ENCODE data around the gene PTGER2. TPM values are rescaled to one million over a fixed set of nuclear protein-coding genes. Genes with fewer than 3 reads are reported as not detected.

The PTGER2 gene
- total RNA-seq, 2 donors from 2014 or later: not detected

- no peak for DNase-seq
- Mint-ChIP-seq H3K27ac (no peak overlapping the region), H3K4me1 (peaks cover 4% of the 10 kb centered on the region), H3K36me3 (ENCODE audit: low read depth) (peaks cover 5% of the 10 kb centered on the region), H3K4me3 (no peak overlapping the region), H3K9me3 (peaks cover 43% of the 10 kb centered on the region), H3K27me3 (ENCODE audit: insufficient read depth) (peaks cover 42% of the 10 kb centered on the region)
- Histone ChIP-seq H3K27ac (ENCODE audit: low read depth, low read length) (no peak overlapping the region), H3K4me1 (ENCODE audit: control insufficient read depth, insufficient read depth, low read length) (no peaks in the 10 kb centered on the region), H3K27me3 (ENCODE audit: control insufficient read depth, insufficient read depth, low read length, poor library complexity, severe bottlenecking) (peaks cover 35% of the 10 kb centered on the region), H3K9ac (ENCODE audit: extremely low read depth, low read length, poor library complexity, severe bottlenecking) (no peak overlapping the region), H3K36me3 (ENCODE audit: control insufficient read depth, insufficient read depth, low read length) (no peaks in the 10 kb centered on the region), H3K9me3 (ENCODE audit: control insufficient read depth, low read length) (peaks cover 17% of the 10 kb centered on the region), H3K4me3 (ENCODE audit: low read length) (no peak overlapping the region)
- WGBS, 2 experiments (ENCODE audit: insufficient coverage in 1 of 2, insufficient read length in 1 of 2): 100% methylated on average over 1 to 3 of the region's 3 CpGs
- TF ChIP-seq CTCF (conservative IDR thresholded peaks at IDR 0.05): no peak
Observed at GRCh38 chr14:52319919-52320318, 5.8 kb downstream of the PTGER2 start.

- H3K4me3 ChIP-seq (ENCODE audit: low read length): no peak overlapping the region
- H3K4me3 Mint-ChIP-seq: no peak overlapping the region
- peaks cover 3% of the 10 kb centered on the region for H3K27me3 Mint-ChIP-seq (ENCODE audit: insufficient read depth)
- 88 to 100% methylated on average over 1 to 3 of the region's 3 CpGs for WGBS, 2 experiments (ENCODE audit: insufficient coverage in 1 of 2, insufficient read length in 1 of 2)
- H3K36me3 Mint-ChIP-seq (ENCODE audit: low read depth): peaks cover 5% of the 10 kb centered on the region
- no peak overlapping the region for H3K27ac ChIP-seq (ENCODE audit: low read depth, low read length)
- H3K4me1 ChIP-seq (ENCODE audit: control insufficient read depth, insufficient read depth, low read length): no peaks in the 10 kb centered on the region
- no peak for DNase-seq
- H3K36me3 ChIP-seq (ENCODE audit: control insufficient read depth, insufficient read depth, low read length): no peaks in the 10 kb centered on the region
- H3K9me3 Mint-ChIP-seq: peaks cover 41% of the 10 kb centered on the region
- H3K9me3 ChIP-seq (ENCODE audit: control insufficient read depth, low read length): peaks cover 17% of the 10 kb centered on the region
- H3K27ac Mint-ChIP-seq: no peak overlapping the region
- H3K9ac ChIP-seq (ENCODE audit: extremely low read depth, low read length, poor library complexity, severe bottlenecking): no peak overlapping the region
- H3K27me3 ChIP-seq (ENCODE audit: control insufficient read depth, insufficient read depth, low read length, poor library complexity, severe bottlenecking): no peaks in the 10 kb centered on the region
- no peak for TF ChIP-seq CTCF (conservative IDR thresholded peaks at IDR 0.05)
- no peaks in the 10 kb centered on the region for H3K4me1 Mint-ChIP-seq
Observed at GRCh38 chr14:52325126-52325525, 11.0 kb downstream of the PTGER2 start.

- H3K27me3 ChIP-seq (ENCODE audit: control insufficient read depth, insufficient read depth, low read length, poor library complexity, severe bottlenecking): no peaks in the 10 kb centered on the region
- no peak for DNase-seq
- peaks cover 16% of the 10 kb centered on the region for H3K9me3 ChIP-seq (ENCODE audit: control insufficient read depth, low read length)
- Mint-ChIP-seq H3K4me3 (no peak overlapping the region), H3K27ac (no peak overlapping the region), H3K36me3 (ENCODE audit: low read depth) (peaks cover 5% of the 10 kb centered on the region), H3K4me1 (no peaks in the 10 kb centered on the region), H3K27me3 (ENCODE audit: insufficient read depth) (peaks cover 3% of the 10 kb centered on the region), H3K9me3 (peaks cover 36% of the 10 kb centered on the region)
- H3K4me3 ChIP-seq (ENCODE audit: low read length): no peak overlapping the region
- no peak for TF ChIP-seq CTCF (conservative IDR thresholded peaks at IDR 0.05)
- no peaks in the 10 kb centered on the region for H3K36me3 ChIP-seq (ENCODE audit: control insufficient read depth, insufficient read depth, low read length)
- no peaks in the 10 kb centered on the region for H3K4me1 ChIP-seq (ENCODE audit: control insufficient read depth, insufficient read depth, low read length)
- no peak overlapping the region for H3K27ac ChIP-seq (ENCODE audit: low read depth, low read length)
- H3K9ac ChIP-seq (ENCODE audit: extremely low read depth, low read length, poor library complexity, severe bottlenecking): no peak overlapping the region
- 95 to 100% methylated on average over 2 to 3 of the region's 3 CpGs for WGBS, 2 experiments (ENCODE audit: insufficient coverage in 1 of 2, insufficient read length in 1 of 2)
Observed at GRCh38 chr14:52325630-52326029, 11.5 kb downstream of the PTGER2 start.
